ENCODE results near the gene ZNF695. TPM values are rescaled to one million over a fixed set of nuclear protein-coding genes. Genes with fewer than 3 reads are reported as not detected.

Gene ZNF695
- total and polyA plus RNA-seq, 2 of the 13 experiments (the other 11 are each of a cell fraction or from before 2014, with no cell fraction given): 2.9 to 11.6 TPM

- TF ChIP-seq FOXA3 (CRISPR knock-in tag; IDR thresholded peaks at IDR 0.05) (peak; percentile 26; the same call in 1 of the 2 replicates), KLF11 (CRISPR knock-in tag; IDR thresholded peaks at IDR 0.05) (no peak), MEIS1 (CRISPR knock-in tag; IDR thresholded peaks at IDR 0.05; ENCODE audit: borderline replicate concordance) (peak; percentile 81; the same call in 1 of the 2 replicates), SAP130 (CRISPR knock-in tag; IDR thresholded peaks at IDR 0.05; ENCODE audit: low read depth) (peak; percentile 97), PBX3 (CRISPR knock-in tag; IDR thresholded peaks at IDR 0.05; ENCODE audit: borderline replicate concordance) (peak; percentile 91; the same call in 1 of the 2 replicates), FOXK1 (CRISPR knock-in tag; IDR thresholded peaks at IDR 0.05; ENCODE audit: borderline replicate concordance, low read depth) (peak; percentile 53; the same call in 1 of the 2 replicates), HOXA3 (CRISPR knock-in tag; IDR thresholded peaks at IDR 0.05) (peak; percentile 42), ZMYM4 (CRISPR knock-in tag; IDR thresholded peaks at IDR 0.05) (peak; percentile 82; the same call in 1 of the 2 replicates), SRF (IDR thresholded peaks at IDR 0.05; ENCODE audit: low read depth, low read length) (no peak), ZNF256 (CRISPR knock-in tag; conservative IDR thresholded peaks at IDR 0.05) (no peak), PPARG (CRISPR knock-in tag; conservative IDR thresholded peaks at IDR 0.05) (0 out of 2 replicates have a peak, but pooled peaks have one; percentile 26), GABPB1 (CRISPR knock-in tag; IDR thresholded peaks at IDR 0.05) (peak; percentile 92), ZNF597 (CRISPR knock-in tag; IDR thresholded peaks at IDR 0.05) (no peak), FOXK2 (IDR thresholded peaks at IDR 0.05) (0 out of 2 replicates have a peak, but pooled peaks have one; percentile 38), ZNF317 (CRISPR knock-in tag; IDR thresholded peaks at IDR 0.05) (no peak), ZNF543 (CRISPR knock-in tag; IDR thresholded peaks at IDR 0.05) (0 out of 2 replicates have a peak, but pooled peaks have one; percentile 27), GATAD1 (CRISPR knock-in tag; IDR thresholded peaks at IDR 0.05) (peak; percentile 78), HNRNPK (IDR thresholded peaks at IDR 0.05; ENCODE audit: low read depth, low read length, poor library complexity, severe bottlenecking) (no peak), ZFP62 (CRISPR knock-in tag; IDR thresholded peaks at IDR 0.05) (no peak), ZNF768 (CRISPR knock-in tag; IDR thresholded peaks at IDR 0.05) (0 out of 2 replicates have a peak, but pooled peaks have one; percentile 10), ARNTL (CRISPR knock-in tag; IDR thresholded peaks at IDR 0.05) (0 out of 2 replicates have a peak, but pooled peaks have one; percentile 22), ZNF713 (CRISPR knock-in tag; IDR thresholded peaks at IDR 0.05) (no peak), REL (CRISPR knock-in tag; conservative IDR thresholded peaks at IDR 0.05) (peak; percentile 77; the same call in 1 of the 2 replicates), YEATS4 (CRISPR knock-in tag; IDR thresholded peaks at IDR 0.05; ENCODE audit: borderline replicate concordance) (peak; percentile 39; the same call in 1 of the 2 replicates), DMAP1 (CRISPR knock-in tag; IDR thresholded peaks at IDR 0.05) (peak; percentile 51; the same call in 1 of the 2 replicates), ZNF883 (CRISPR knock-in tag; IDR thresholded peaks at IDR 0.05; ENCODE audit: not compliant biosample characterization) (no peak), SP2 (CRISPR knock-in tag; IDR thresholded peaks at IDR 0.05) (peak; percentile 96), ZNF703 (CRISPR knock-in tag; IDR thresholded peaks at IDR 0.05; ENCODE audit: borderline replicate concordance) (no peak), ZNF644 (CRISPR knock-in tag; IDR thresholded peaks at IDR 0.05; ENCODE audit: low read depth) (no peak)
- TF ChIP-seq, protein P1, sequence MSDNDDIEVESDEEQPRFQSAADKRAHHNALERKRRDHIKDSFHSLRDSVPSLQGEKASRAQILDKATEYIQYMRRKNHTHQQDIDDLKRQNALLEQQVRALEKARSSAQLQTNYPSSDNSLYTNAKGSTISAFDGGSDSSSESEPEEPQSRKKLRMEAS (IDR thresholded peaks at IDR 0.05): peak; percentile 60; the same call in 1 of the 2 replicates
Measured at GRCh38 chr1:247007511-247008405, at the start of gene ZNF695 (continued).

Data from HepG2 (cell line).